GM12878 (cell line): ENCODE measurements around the gene EVC. TPM values are rescaled to one million over a fixed set of nuclear protein-coding genes. Genes with fewer than 3 reads are reported as not detected.

Experiments
- ATAC-seq: fragments of 200-7000 bp; cut with Tn5 transposase; 3 replicates; pipeline ENCODE4 v1.9.1; 2020; ENCODE audit warnings: mild to moderate bottlenecking, moderate library complexity
- BruUV-seq: library from RNA; stranded (reverse); fragments of 400-500 nt; replicated peaks from 2 replicates; lab custom pipeline; 2021; lab: Mats Ljungman, UMichigan
- CTCF ChIA-PET: fragments of 300-600 bp; sonication (Branson Sonifier 250); formaldehyde crosslinking; extraction: SDS; loops from one replicate; lab custom pipeline; 2021; ENCODE audit warnings: inconsistent platforms; lab: Yijun Ruan, JAX
- POLR2A ChIA-PET: fragments of 350-600 bp; formaldehyde crosslinking; extraction: SDS; loops from one replicate; lab custom pipeline; 2021; ENCODE audit warnings: inconsistent platforms; lab: Charles Lee
- RAD21 ChIA-PET: fragments of 300-600 bp; sonication (Branson Sonifier 250); formaldehyde crosslinking; loops from one replicate; lab custom pipeline; 2023; ENCODE audit warnings: antibody characterized with exemption; ENCODE audit not compliant: unreplicated experiment; lab: Charles Lee
- SMC1A ChIA-PET: fragments of 300-600 bp; sonication (Branson Sonifier 250); formaldehyde crosslinking; loops from one replicate; lab custom pipeline; 2023; ENCODE audit not compliant: unreplicated experiment, uncharacterized antibody; lab: Charles Lee
- DNase-seq: peaks from one replicate; pipeline ENCODE4 v3.0.0-alpha.2; 2011; ENCODE audit warnings: low read depth, low spot score
- FAIRE-seq: peaks from 3 replicates; lab custom pipeline; 2011; peaks lifted over from hg19 to GRCh38; lab: Jason Lieb, UNC
- H2AFZ ChIP-seq: 2 replicates; pipeline ENCODE4 v1.6.0; 2011; ENCODE audit warnings: low read depth, low read length, control low read depth; ENCODE audit not compliant: control insufficient read depth
- H3K27ac ChIP-seq: 2 replicates; pipeline ENCODE4 v1.5.1; 2011; ENCODE audit warnings: control low read depth; ENCODE audit not compliant: control insufficient read depth, insufficient read depth
- H3K27me3 ChIP-seq, 2 experiments: replicated peaks in 1 of 2; 2 replicates each; pipeline versions ENCODE4 v1.6.0 to v1.6.1; 2011; ENCODE audit warnings: low read length in 1 of 2; ENCODE audit not compliant: control insufficient read depth in 2 of 2, insufficient read depth in 2 of 2
- H3K36me3 ChIP-seq, 2 experiments: 2 replicates each; pipeline ENCODE4 v1.5.1; 2011; ENCODE audit warnings: low read length in 1 of 2; ENCODE audit not compliant: control insufficient read depth in 2 of 2, insufficient read depth in 2 of 2
- H3K4me1 ChIP-seq: 2 replicates; pipeline ENCODE4 v1.6.1; 2011; ENCODE audit warnings: mild to moderate bottlenecking, low read length, moderate library complexity, mixed read lengths; ENCODE audit not compliant: control insufficient read depth, insufficient read depth
- H3K4me2 ChIP-seq: 2 replicates; pipeline ENCODE4 v1.6.0; 2011; ENCODE audit warnings: control low read depth; ENCODE audit not compliant: control insufficient read depth, insufficient read depth
- H3K4me3 ChIP-seq: fragments of 200-600 bp; sonication (generic); 2 replicates; pipeline ENCODE4 v1.5.1; 2016
- H3K79me2 ChIP-seq: 2 replicates; pipeline ENCODE4 v1.6.0; 2011; ENCODE audit warnings: low read length; ENCODE audit not compliant: control insufficient read depth, insufficient read depth
- H3K9ac ChIP-seq: 2 replicates; pipeline ENCODE4 v1.8.0; 2011; ENCODE audit warnings: low read length, control low read depth, mixed read lengths; ENCODE audit not compliant: control insufficient read depth, insufficient read depth
- H3K9me3 ChIP-seq: replicated peaks from 3 replicates; pipeline ENCODE4 v1.5.1; 2011; ENCODE audit warnings: mild to moderate bottlenecking, low read length; ENCODE audit not compliant: control insufficient read depth, insufficient read depth
- H4K20me1 ChIP-seq: 2 replicates; pipeline ENCODE4 v1.6.0; 2011; ENCODE audit not compliant: control insufficient read depth, insufficient read depth
- BHLHE40 ChIP-seq, 2 experiments: fragments of 450-650 bp in 1 of 2; IDR thresholded peaks; 2 replicates each; pipeline ENCODE4 v1.6.1; 2011 to 2017; ENCODE audit warnings: low read depth in 2 of 2, borderline replicate concordance in 1 of 2, improper control_type of control experiment in 1 of 2, low read length in 1 of 2, mild to moderate bottlenecking in 1 of 2
- CHD2 ChIP-seq: IDR thresholded peaks from 2 replicates; pipeline ENCODE4 v1.6.1; 2011; ENCODE audit warnings: low read depth, low read length, improper control_type of control experiment, borderline replicate concordance
- EZH2 ChIP-seq: IDR thresholded peaks from 2 replicates; pipeline ENCODE4 v1.6.1; 2012; ENCODE audit warnings: low read depth, mild to moderate bottlenecking, control low read depth, inconsistent platforms, low read length, borderline replicate concordance; ENCODE audit not compliant: control insufficient read depth
- NR2C1 ChIP-seq: fragments of 450-650 bp; IDR thresholded peaks from 2 replicates; pipeline ENCODE4 v1.6.1; 2017; ENCODE audit warnings: antibody characterized with exemption, mild to moderate bottlenecking, moderate library complexity
- SKIL ChIP-seq: fragments of 450-650 bp; IDR thresholded peaks from 2 replicates; pipeline ENCODE4 v1.6.1; 2017; ENCODE audit warnings: mild to moderate bottlenecking, low read depth, inconsistent platforms; ENCODE audit not compliant: poor library complexity, severe bottlenecking
- SMARCA5 ChIP-seq: fragments of 450-650 bp; IDR thresholded peaks from 2 replicates; pipeline ENCODE4 v1.6.1; 2017; ENCODE audit warnings: mild to moderate bottlenecking
- SPI1 ChIP-seq: IDR thresholded peaks from 2 replicates; pipeline ENCODE4 v1.6.1; 2011; ENCODE audit warnings: low read depth, mild to moderate bottlenecking, low read length, moderate library complexity, borderline replicate concordance; ENCODE audit not compliant: insufficient read depth
- STAT1 ChIP-seq: fragments of 450-650 bp; conservative IDR thresholded peaks from 2 replicates; pipeline ENCODE4 v1.6.1; 2014; ENCODE audit warnings: antibody characterized with exemption, mild to moderate bottlenecking
- SUPT20H ChIP-seq: IDR thresholded peaks from 2 replicates; pipeline ENCODE4 v1.6.1; 2011; ENCODE audit warnings: low read depth, mild to moderate bottlenecking, low read length, moderate library complexity, borderline replicate concordance; ENCODE audit not compliant: control insufficient read depth
- TAF1 ChIP-seq: IDR thresholded peaks from 2 replicates; pipeline ENCODE4 v1.6.1; 2011; ENCODE audit warnings: mild to moderate bottlenecking, low read depth, low read length, borderline replicate concordance
- ZNF592 ChIP-seq: fragments of 450-650 bp; IDR thresholded peaks from 2 replicates; pipeline ENCODE4 v1.6.1; 2017; ENCODE audit warnings: mild to moderate bottlenecking, moderate library complexity
- ZZZ3 ChIP-seq: IDR thresholded peaks from 2 replicates; pipeline ENCODE4 v1.6.1; 2011; ENCODE audit warnings: low read depth; ENCODE audit not compliant: control insufficient read depth, insufficient read length
- WGBS: methylation state at CpG from one replicate; pipeline ENCODE4 v1.1.6; 2016; ENCODE audit warnings: low lambda C conversion rate; ENCODE audit not compliant: insufficient replicate concordance, insufficient coverage; ENCODE audit errors: missing lambda C conversion rate; 5-methylcytosine and 5-hydroxymethylcytosine counted together
- in situ Hi-C: fragments of 300-500 bp; cut with MboI; formaldehyde crosslinking; loops from 9 replicates; pipeline ENCODE4 v1.14.3; 2018; ENCODE audit warnings: mixed read lengths
- intact Hi-C: fragments of 100-400 bp; cut with micrococcal nuclease; formaldehyde crosslinking; loops from one replicate; pipeline ENCODE4 v1.14.2; 2022; ENCODE audit not compliant: unreplicated experiment
- polyA plus RNA-seq, 11 experiments: library from polyadenylated mRNA; depleted of rRNA in 4 of 11; unstranded in 6 of 11; stranded (reverse) in 5 of 11; fragments of >200 nt; fragmentation: Nextera tagmentation in 4 of 11; fragmentation: Illumina TruSeq in 1 of 11; extraction: Ambion mirVana in 4 of 11; extraction: Trizol in 1 of 11; gene quantifications; 1 replicate in 1 of 11; 2 replicates in 10 of 11; pipeline versions ENCODE4 v1.2.1 to v1.2.3, GENCODE V29; 2011 to 2016; ENCODE audit warnings: inconsistent platforms in 2 of 11, missing spikeins in 2 of 11, low read depth in 1 of 11
- total RNA-seq, 4 experiments: library from RNA; depleted of rRNA in 3 of 4; stranded (reverse); fragments of >200 nt in 3 of 4; fragmentation: Illumina TruSeq in 1 of 4; extraction: Trizol in 1 of 4; gene quantifications; 2 replicates each; pipeline versions ENCODE4 v1.2.1 to v1.2.3, GENCODE V29; 2013 to 2021
- TF ChIP-seq, protein P1 (sequence below): IDR thresholded peaks from 2 replicates; pipeline ENCODE4 v1.6.1; 2012; ENCODE audit warnings: low read depth, low read length, improper control_type of control experiment
- TF ChIP-seq, protein P2 (sequence below): fragments of 450-650 bp; IDR thresholded peaks from 2 replicates; pipeline ENCODE4 v1.6.1; 2018; ENCODE audit warnings: borderline replicate concordance, mild to moderate bottlenecking; ENCODE audit not compliant: partially characterized antibody

EVC gene
- total and polyA plus RNA-seq, 10 of the 15 experiments (the other 5 are each of a cell fraction or from before 2014, with no cell fraction given), result 0.87 to 55.9 (median 15.6) TPM

- Histone ChIP-seq H3K4me3 (no peak overlapping the region), H3K27me3 (no peaks in the 10 kb centered on the region; a peak in 2 of 4 replicates), H2AFZ (no peak overlapping the region), H3K9me3 (no peaks in the 10 kb centered on the region), H3K79me2 (no peaks in the 10 kb centered on the region), H3K36me3 (no peaks in the 10 kb centered on the region), H3K9ac (no peak overlapping the region), H4K20me1 (no peaks in the 10 kb centered on the region), H3K4me1 (no peaks in the 10 kb centered on the region), H3K27ac (no peak overlapping the region), H3K4me2 (no peak overlapping the region)
- DNase-seq, result no peak
- ATAC-seq, result no peak
- ChIA-PET POLR2A (no interaction called here), CTCF (no interaction called here), RAD21 (no interaction called here), SMC1A (no interaction called here)
- no TSS peak for BruUV-seq
- no peak for FAIRE-seq
- WGBS, result 21% methylated on average over 4 of the region's 4 CpGs
- in situ Hi-C loops (no loop called here), intact Hi-C loops (no loop called here)
- TF ChIP-seq STAT1, result no peak
- no peak for TF ChIP-seq CHD2
- no peak for TF ChIP-seq NR2C1
- no peak for TF ChIP-seq SKIL
- TF ChIP-seq, protein P1, sequence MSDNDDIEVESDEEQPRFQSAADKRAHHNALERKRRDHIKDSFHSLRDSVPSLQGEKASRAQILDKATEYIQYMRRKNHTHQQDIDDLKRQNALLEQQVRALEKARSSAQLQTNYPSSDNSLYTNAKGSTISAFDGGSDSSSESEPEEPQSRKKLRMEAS, result no peak
- no peak for TF ChIP-seq BHLHE40 (IDR thresholded peaks at IDR 0.05; ENCODE audit: borderline replicate concordance in 1 of 2, low read depth in 2 of 2, low read length in 1 of 2)
- TF ChIP-seq, protein P2, sequence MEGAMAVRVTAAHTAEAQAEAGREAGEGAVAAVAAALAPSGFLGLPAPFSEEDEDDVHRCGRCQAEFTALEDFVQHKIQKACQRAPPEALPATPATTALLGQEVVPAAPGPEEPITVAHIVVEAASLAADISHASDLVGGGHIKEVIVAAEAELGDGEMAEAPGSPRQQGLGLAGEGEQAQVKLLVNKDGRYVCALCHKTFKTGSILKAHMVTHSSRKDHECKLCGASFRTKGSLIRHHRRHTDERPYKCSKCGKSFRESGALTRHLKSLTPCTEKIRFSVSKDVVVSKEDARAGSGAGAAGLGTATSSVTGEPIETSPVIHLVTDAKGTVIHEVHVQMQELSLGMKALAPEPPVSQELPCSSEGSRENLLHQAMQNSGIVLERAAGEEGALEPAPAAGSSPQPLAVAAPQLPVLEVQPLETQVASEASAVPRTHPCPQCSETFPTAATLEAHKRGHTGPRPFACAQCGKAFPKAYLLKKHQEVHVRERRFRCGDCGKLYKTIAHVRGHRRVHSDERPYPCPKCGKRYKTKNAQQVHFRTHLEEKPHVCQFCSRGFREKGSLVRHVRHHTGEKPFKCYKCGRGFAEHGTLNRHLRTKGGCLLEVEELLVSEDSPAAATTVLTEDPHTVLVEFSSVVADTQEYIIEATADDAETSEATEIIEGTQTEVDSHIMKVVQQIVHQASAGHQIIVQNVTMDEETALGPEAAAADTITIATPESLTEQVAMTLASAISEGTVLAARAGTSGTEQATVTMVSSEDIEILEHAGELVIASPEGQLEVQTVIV, result no peak
- no peak for TF ChIP-seq ZNF592
- no peak for TF ChIP-seq SPI1
- no peak for TF ChIP-seq SMARCA5
- TF ChIP-seq TAF1, result no peak
- no peak for TF ChIP-seq EZH2
- no peak for TF ChIP-seq SUPT20H
- TF ChIP-seq ZZZ3, result no peak
Measured at GRCh38 chr4:5851637-5852301, 140.8 kb downstream of the EVC start.
